ENCODE results near the gene PRKN.

DNA sequence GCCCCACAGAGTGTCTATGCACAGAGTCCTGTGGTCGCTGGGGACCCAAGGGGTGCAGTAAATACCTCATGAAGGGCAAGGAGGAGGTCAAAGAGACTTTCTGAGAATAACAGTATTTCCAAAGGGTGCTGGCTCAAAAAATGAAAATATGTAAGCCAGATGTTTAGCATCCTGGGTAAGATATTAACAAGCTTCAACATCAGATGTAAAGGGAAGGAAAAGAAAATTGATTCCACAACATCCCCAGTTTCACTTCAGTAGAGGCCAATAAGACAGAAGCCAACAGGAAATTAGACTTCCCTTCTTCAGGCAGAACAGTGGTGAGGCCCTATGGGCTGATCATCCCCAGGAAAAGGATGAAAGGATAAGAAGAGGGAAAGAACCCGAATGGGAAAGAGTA lies 434.7 kb downstream of the PRKN start:
- TF ChIP-seq, protein P1, sequence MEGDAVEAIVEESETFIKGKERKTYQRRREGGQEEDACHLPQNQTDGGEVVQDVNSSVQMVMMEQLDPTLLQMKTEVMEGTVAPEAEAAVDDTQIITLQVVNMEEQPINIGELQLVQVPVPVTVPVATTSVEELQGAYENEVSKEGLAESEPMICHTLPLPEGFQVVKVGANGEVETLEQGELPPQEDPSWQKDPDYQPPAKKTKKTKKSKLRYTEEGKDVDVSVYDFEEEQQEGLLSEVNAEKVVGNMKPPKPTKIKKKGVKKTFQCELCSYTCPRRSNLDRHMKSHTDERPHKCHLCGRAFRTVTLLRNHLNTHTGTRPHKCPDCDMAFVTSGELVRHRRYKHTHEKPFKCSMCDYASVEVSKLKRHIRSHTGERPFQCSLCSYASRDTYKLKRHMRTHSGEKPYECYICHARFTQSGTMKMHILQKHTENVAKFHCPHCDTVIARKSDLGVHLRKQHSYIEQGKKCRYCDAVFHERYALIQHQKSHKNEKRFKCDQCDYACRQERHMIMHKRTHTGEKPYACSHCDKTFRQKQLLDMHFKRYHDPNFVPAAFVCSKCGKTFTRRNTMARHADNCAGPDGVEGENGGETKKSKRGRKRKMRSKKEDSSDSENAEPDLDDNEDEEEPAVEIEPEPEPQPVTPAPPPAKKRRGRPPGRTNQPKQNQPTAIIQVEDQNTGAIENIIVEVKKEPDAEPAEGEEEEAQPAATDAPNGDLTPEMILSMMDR (IDR thresholded peaks at IDR 0.05) = no peak
- TF ChIP-seq POLR2AphosphoS5 (IDR thresholded peaks at IDR 0.05; ENCODE audit: low read depth, low read length) = no peak
